Ovary (tissue), 3 donors: Measurements from ENCODE around the gene HUNK.

Experiments
- EP300 ChIP-seq: sonication (generic); formaldehyde crosslinking; IDR thresholded peaks from one replicate; pipeline ENCODE4 v1.6.1; 2017; ENCODE audit warnings: antibody characterized with exemption
- TF ChIP-seq, protein P1 (sequence below), 3 donors: fragments of 450-650 bp in 2 of 3; fragments of 200-600 bp in 1 of 3; IDR thresholded peaks; one replicate each; pipeline versions ENCODE4 v1.5.1 to v1.8.0; 2016 to 2022; ENCODE audit warnings: antibody characterized with exemption in 3 of 3, mild to moderate bottlenecking in 1 of 3
- donor health status: DM: no; HTN: no; CAD: no.

- TF ChIP-seq, protein P1, sequence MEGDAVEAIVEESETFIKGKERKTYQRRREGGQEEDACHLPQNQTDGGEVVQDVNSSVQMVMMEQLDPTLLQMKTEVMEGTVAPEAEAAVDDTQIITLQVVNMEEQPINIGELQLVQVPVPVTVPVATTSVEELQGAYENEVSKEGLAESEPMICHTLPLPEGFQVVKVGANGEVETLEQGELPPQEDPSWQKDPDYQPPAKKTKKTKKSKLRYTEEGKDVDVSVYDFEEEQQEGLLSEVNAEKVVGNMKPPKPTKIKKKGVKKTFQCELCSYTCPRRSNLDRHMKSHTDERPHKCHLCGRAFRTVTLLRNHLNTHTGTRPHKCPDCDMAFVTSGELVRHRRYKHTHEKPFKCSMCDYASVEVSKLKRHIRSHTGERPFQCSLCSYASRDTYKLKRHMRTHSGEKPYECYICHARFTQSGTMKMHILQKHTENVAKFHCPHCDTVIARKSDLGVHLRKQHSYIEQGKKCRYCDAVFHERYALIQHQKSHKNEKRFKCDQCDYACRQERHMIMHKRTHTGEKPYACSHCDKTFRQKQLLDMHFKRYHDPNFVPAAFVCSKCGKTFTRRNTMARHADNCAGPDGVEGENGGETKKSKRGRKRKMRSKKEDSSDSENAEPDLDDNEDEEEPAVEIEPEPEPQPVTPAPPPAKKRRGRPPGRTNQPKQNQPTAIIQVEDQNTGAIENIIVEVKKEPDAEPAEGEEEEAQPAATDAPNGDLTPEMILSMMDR (IDR thresholded peaks at IDR 0.05) = peak; percentile 46 to 81 (median 68)
- TF ChIP-seq EP300 = no peak
Observed at GRCh38 chr21:31866077-31866511, 6.7 kb upstream of the HUNK start.
